ENCODE data around the gene SPEF1. TPM values are rescaled to one million over a fixed set of nuclear protein-coding genes. Genes with fewer than 3 reads are reported as not detected.

SPEF1 gene
- total and polyA plus RNA-seq, 2 of the 13 experiments (the other 11 are each of a cell fraction or from before 2014, with no cell fraction given): 0.11 to 0.27 TPM

- TF ChIP-seq ZBTB33 (CRISPR knock-in tag; IDR thresholded peaks at IDR 0.05): no peak
- TF ChIP-seq ISX (CRISPR knock-in tag; conservative IDR thresholded peaks at IDR 0.05): peak; percentile 90; the same call in 1 of the 2 replicates
- 0 out of 2 replicates have a peak, but pooled peaks have one; percentile 29 for TF ChIP-seq NR2F2 (IDR thresholded peaks at IDR 0.05; ENCODE audit: borderline replicate concordance, low read depth)
- TF ChIP-seq ARHGAP35 (CRISPR knock-in tag; IDR thresholded peaks at IDR 0.05; ENCODE audit: borderline replicate concordance): peak; percentile 57; the same call in 1 of the 2 replicates
- TF ChIP-seq DMTF1 (CRISPR knock-in tag; IDR thresholded peaks at IDR 0.05): 0 out of 2 replicates have a peak, but pooled peaks have one; percentile 18
- TF ChIP-seq E2F2 (CRISPR knock-in tag; IDR thresholded peaks at IDR 0.05; ENCODE audit: borderline replicate concordance): peak; percentile 80; the same call in 1 of the 2 replicates
- TF ChIP-seq JUND (CRISPR knock-in tag; IDR thresholded peaks at IDR 0.05): peak; percentile 66
- TF ChIP-seq HOMEZ (CRISPR knock-in tag; IDR thresholded peaks at IDR 0.05; ENCODE audit: low read depth): peak; percentile 60; the same call in 1 of the 2 replicates
- TF ChIP-seq TFAP4 (IDR thresholded peaks at IDR 0.05; ENCODE audit: borderline replicate concordance, low read depth): no peak; the same call in 1 of the 2 replicates
- TF ChIP-seq ZBTB25 (CRISPR knock-in tag; IDR thresholded peaks at IDR 0.05): no peak; the same call in 1 of the 2 replicates
- peak; percentile 82 for TF ChIP-seq ZNF350 (CRISPR knock-in tag; IDR thresholded peaks at IDR 0.05; ENCODE audit: borderline replicate concordance, low read depth)
- TF ChIP-seq ZNF570 (CRISPR knock-in tag; IDR thresholded peaks at IDR 0.05; ENCODE audit: borderline replicate concordance): peak; percentile 6; the same call in 1 of the 2 replicates
- TF ChIP-seq CHCHD3 (CRISPR knock-in tag; IDR thresholded peaks at IDR 0.05): peak; percentile 55; the same call in 1 of the 2 replicates
- TF ChIP-seq RARG (CRISPR knock-in tag; IDR thresholded peaks at IDR 0.05; ENCODE audit: low read depth): peak; percentile 16; the same call in 1 of the 2 replicates
- TF ChIP-seq ZNF331 (CRISPR knock-in tag; IDR thresholded peaks at IDR 0.05): peak; percentile 8; the same call in 1 of the 2 replicates
- TF ChIP-seq TCF7L2 (IDR thresholded peaks at IDR 0.05; ENCODE audit: low read depth, low read length): no peak
- no peak for TF ChIP-seq HOXA7 (CRISPR knock-in tag; IDR thresholded peaks at IDR 0.05)
- TF ChIP-seq ZNF777 (CRISPR knock-in tag; IDR thresholded peaks at IDR 0.05): peak; percentile 62
Measured at GRCh38 chr20:3767427-3768341, 13.6 kb downstream of the SPEF1 start, which contains the start of gene ADISSP (continued).
